K562 (cell line): ENCODE data around the gene PDRG1. TPM values are rescaled to one million over a fixed set of nuclear protein-coding genes. Genes with fewer than 3 reads are reported as not detected.
A peak's percentile ranks its signal among the peaks of the same experiment; 100 is the strongest.

ENCODE experiments used
- CC2D1A ChIP-seq: fragments of 450-650 bp; IDR thresholded peaks from 2 replicates; pipeline ENCODE4 v1.6.1; 2017; ENCODE audit warnings: mild to moderate bottlenecking
- ELF2 ChIP-seq: fragments of 250-450 bp; sonication (Bioruptor Pico); IDR thresholded peaks from 2 replicates; pipeline ENCODE4 v1.5.0; 2021; ENCODE audit warnings: mild to moderate bottlenecking
- FUS ChIP-seq: fragments of 200-400 bp; formaldehyde crosslinking; optimal IDR thresholded peaks from 2 replicates; pipeline ENCODE3; 2017; ENCODE audit warnings: low read depth, low read length
- MYC ChIP-seq, 2 experiments: fragments of 250-450 bp in 1 of 2; sonication (Bioruptor Pico) in 1 of 2; IDR thresholded peaks; 2 replicates each; pipeline versions ENCODE4 v1.5.1 to v1.6.1; 2012 to 2021; ENCODE audit warnings: low read depth in 2 of 2, borderline replicate concordance in 1 of 2, improper control_type of control experiment in 1 of 2, low read length in 1 of 2, mild to moderate bottlenecking in 1 of 2, moderate library complexity in 1 of 2
- NFRKB ChIP-seq: fragments of 450-650 bp; IDR thresholded peaks from 2 replicates; pipeline ENCODE4 v1.6.1; 2016; ENCODE audit warnings: low read depth
- NR2C1 ChIP-seq, 2 experiments: fragments of 450-650 bp; IDR thresholded peaks; 2 replicates each; pipeline ENCODE4 v1.6.1; 2017; ENCODE audit warnings: mild to moderate bottlenecking in 2 of 2, antibody characterized with exemption in 1 of 2, inconsistent platforms in 1 of 2, missing compliant biosample characterization in 1 of 2, missing genetic modification characterization in 1 of 2
- SMAD3 ChIP-seq: fragments of 450-650 bp; formaldehyde crosslinking; conservative IDR thresholded peaks from 2 replicates; pipeline ENCODE4 v1.4.0; 2020; ENCODE audit warnings: mild to moderate bottlenecking
- STAG1 ChIP-seq: sonication (generic); formaldehyde crosslinking; IDR thresholded peaks from 2 replicates; pipeline ENCODE4 v1.5.0; 2020; ENCODE audit warnings: missing genetic modification reagents, borderline replicate concordance
- ZC3H11A ChIP-seq: IDR thresholded peaks from 2 replicates; pipeline ENCODE4 v1.6.1; 2012; ENCODE audit warnings: low read depth, low read length, improper control_type of control experiment
- ZMIZ1 ChIP-seq, 2 experiments: fragments of 150-350 bp in 1 of 2; IDR thresholded peaks; 2 replicates each; pipeline ENCODE4 v1.6.1; 2012 to 2016; ENCODE audit warnings: low read depth in 2 of 2, low read length in 2 of 2, mild to moderate bottlenecking in 1 of 2, moderate library complexity in 1 of 2
- ZNF311 ChIP-seq: fragments of 250-450 bp; sonication (Bioruptor Pico); IDR thresholded peaks from 2 replicates; pipeline ENCODE4 v1.4.0; 2020; ENCODE audit warnings: mild to moderate bottlenecking, moderate library complexity
- polyA plus RNA-seq, 8 experiments: library from polyadenylated mRNA; depleted of rRNA in 4 of 8; stranded (reverse) in 5 of 8; unstranded in 3 of 8; fragments of >200 nt; fragmentation: Nextera tagmentation in 2 of 8; fragmentation: Illumina TruSeq in 1 of 8; extraction: Ambion mirVana in 2 of 8; extraction: Trizol in 1 of 8; gene quantifications; 2 replicates each; pipeline versions ENCODE4 v1.2.1 to v1.2.3, GENCODE V29; 2011 to 2014; ENCODE audit warnings: inconsistent platforms in 1 of 8, missing spikeins in 1 of 8
- total RNA-seq, 7 experiments: library from RNA; depleted of rRNA in 6 of 7; stranded (reverse); fragments of >200 nt in 6 of 7; fragmentation: Illumina TruSeq in 2 of 7; extraction: Trizol in 2 of 7; gene quantifications; 2 replicates each; pipeline versions ENCODE4 v1.2.1 to v1.2.3, GENCODE V29; 2011 to 2021; ENCODE audit warnings: low replicate concordance in 1 of 7
- TF ChIP-seq, protein P1 (sequence below): fragments of 450-650 bp; formaldehyde crosslinking; IDR thresholded peaks from 2 replicates; pipeline ENCODE4 v1.4.0; 2020; ENCODE audit warnings: mild to moderate bottlenecking, moderate library complexity
- TF ChIP-seq, protein P2 (sequence below): fragments of 250-450 bp; sonication (Bioruptor Pico); IDR thresholded peaks from 2 replicates; pipeline ENCODE4 v1.4.0; 2020
- TF ChIP-seq, protein P3 (sequence below): IDR thresholded peaks from 2 replicates; pipeline ENCODE4 v1.6.1; 2016; ENCODE audit warnings: missing genetic modification characterization, missing compliant biosample characterization
- TF ChIP-seq, protein P4 (sequence below): sonication (generic); formaldehyde crosslinking; IDR thresholded peaks from 2 replicates; pipeline ENCODE4 v1.8.1; 2023; ENCODE audit warnings: mild to moderate bottlenecking, missing genetic modification reagents, moderate library complexity

PDRG1 gene
- total and polyA plus RNA-seq, 9 of the 15 experiments (the other 6 are each of a cell fraction or from before 2014, with no cell fraction given), result 12.6 to 58.6 (median 26.1) TPM

DNA sequence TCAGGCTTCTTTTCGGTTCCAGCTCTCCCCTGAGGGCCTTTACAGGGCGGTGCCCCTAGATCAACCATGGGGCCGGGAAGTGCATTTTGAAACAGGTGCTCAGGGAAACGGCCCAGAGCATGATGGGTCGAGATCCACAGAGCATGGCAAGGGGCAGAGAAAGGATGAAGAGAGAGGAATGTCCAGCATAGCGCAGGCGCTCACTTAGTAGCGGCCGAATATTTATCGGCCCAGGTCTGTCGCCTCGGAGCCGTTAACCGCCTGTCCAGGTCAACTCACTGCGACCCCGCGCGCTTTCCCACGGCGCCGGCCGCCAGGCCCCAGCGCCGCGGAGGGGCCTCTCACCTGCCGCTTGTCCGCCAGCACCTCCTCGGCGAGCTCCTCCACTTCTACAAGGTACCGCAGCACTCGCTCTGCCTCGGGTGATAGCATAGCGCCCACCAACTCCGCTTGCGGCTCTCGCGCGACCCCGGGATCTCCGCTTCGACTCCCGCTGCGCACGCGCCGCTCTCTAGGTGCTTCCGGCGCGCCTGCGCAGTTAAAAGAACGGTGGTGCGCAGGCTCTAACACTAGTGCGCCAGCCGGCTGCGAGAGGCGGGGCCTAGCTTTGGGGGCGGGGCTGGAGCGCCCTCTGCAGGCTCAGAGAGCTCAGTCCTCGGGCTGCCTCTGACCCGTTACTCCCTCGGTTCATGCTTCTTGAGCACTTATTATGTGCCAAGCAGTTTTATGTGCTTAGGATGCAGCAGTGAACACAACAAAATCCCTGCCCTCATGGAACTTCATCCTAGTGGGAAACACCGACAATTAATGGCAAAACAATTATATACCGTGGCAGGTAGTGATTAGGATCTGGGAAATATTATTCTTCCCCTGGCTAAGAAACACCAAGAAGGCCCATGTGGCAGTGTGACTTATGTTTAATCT, at the start of gene PDRG1 (continued):
- TF ChIP-seq, protein P1, sequence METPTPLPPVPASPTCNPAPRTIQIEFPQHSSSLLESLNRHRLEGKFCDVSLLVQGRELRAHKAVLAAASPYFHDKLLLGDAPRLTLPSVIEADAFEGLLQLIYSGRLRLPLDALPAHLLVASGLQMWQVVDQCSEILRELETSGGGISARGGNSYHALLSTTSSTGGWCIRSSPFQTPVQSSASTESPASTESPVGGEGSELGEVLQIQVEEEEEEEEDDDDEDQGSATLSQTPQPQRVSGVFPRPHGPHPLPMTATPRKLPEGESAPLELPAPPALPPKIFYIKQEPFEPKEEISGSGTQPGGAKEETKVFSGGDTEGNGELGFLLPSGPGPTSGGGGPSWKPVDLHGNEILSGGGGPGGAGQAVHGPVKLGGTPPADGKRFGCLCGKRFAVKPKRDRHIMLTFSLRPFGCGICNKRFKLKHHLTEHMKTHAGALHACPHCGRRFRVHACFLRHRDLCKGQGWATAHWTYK (CRISPR knock-in tag), result peak; percentile 36; the same call in 1 of the 2 replicates
- TF ChIP-seq ZNF311 (CRISPR knock-in tag) (no peak), MYC (IDR thresholded peaks at IDR 0.05; ENCODE audit: low read depth, low read length) (peak; percentile 64; the same call in 1 of the 2 replicates), MYC (CRISPR knock-in tag; IDR thresholded peaks at IDR 0.05; ENCODE audit: borderline replicate concordance, low read depth) (0 out of 2 replicates have a peak, but pooled peaks have one; percentile 75), NFRKB (no peak), ZC3H11A (no peak), ELF2 (CRISPR knock-in tag) (no peak), FUS (no peak), NR2C1 (IDR thresholded peaks at IDR 0.05) (no peak), NR2C1 (tag; IDR thresholded peaks at IDR 0.05) (0 out of 2 replicates have a peak, but pooled peaks have one; percentile 16), STAG1 (no peak), CC2D1A (no peak), SMAD3 (CRISPR knock-in tag) (0 out of 2 replicates have a peak, but pooled peaks have one; percentile 5), ZMIZ1 (IDR thresholded peaks at IDR 0.05; ENCODE audit: low read depth in 2 of 2, low read length in 2 of 2) (no peak)
- TF ChIP-seq, protein P2, sequence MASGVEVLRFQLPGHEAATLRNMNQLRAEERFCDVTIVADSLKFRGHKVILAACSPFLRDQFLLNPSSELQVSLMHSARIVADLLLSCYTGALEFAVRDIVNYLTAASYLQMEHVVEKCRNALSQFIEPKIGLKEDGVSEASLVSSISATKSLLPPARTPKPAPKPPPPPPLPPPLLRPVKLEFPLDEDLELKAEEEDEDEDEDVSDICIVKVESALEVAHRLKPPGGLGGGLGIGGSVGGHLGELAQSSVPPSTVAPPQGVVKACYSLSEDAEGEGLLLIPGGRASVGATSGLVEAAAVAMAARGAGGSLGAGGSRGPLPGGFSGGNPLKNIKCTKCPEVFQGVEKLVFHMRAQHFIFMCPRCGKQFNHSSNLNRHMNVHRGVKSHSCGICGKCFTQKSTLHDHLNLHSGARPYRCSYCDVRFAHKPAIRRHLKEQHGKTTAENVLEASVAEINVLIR (CRISPR knock-in tag), result no peak
- TF ChIP-seq, protein P3, sequence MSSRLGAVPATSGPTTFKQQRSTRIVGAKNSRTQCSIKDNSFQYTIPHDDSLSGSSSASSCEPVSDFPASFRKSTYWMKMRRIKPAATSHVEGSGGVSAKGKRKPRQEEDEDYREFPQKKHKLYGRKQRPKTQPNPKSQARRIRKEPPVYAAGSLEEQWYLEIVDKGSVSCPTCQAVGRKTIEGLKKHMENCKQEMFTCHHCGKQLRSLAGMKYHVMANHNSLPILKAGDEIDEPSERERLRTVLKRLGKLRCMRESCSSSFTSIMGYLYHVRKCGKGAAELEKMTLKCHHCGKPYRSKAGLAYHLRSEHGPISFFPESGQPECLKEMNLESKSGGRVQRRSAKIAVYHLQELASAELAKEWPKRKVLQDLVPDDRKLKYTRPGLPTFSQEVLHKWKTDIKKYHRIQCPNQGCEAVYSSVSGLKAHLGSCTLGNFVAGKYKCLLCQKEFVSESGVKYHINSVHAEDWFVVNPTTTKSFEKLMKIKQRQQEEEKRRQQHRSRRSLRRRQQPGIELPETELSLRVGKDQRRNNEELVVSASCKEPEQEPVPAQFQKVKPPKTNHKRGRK (tag), result no peak
- TF ChIP-seq, protein P4, sequence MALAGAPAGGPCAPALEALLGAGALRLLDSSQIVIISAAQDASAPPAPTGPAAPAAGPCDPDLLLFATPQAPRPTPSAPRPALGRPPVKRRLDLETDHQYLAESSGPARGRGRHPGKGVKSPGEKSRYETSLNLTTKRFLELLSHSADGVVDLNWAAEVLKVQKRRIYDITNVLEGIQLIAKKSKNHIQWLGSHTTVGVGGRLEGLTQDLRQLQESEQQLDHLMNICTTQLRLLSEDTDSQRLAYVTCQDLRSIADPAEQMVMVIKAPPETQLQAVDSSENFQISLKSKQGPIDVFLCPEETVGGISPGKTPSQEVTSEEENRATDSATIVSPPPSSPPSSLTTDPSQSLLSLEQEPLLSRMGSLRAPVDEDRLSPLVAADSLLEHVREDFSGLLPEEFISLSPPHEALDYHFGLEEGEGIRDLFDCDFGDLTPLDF (CRISPR knock-in tag), result 0 out of 2 replicates have a peak, but pooled peaks have one; percentile 16
